ENCODE measurements around the gene PTPRN2. TPM values are rescaled to one million over a fixed set of nuclear protein-coding genes. Genes with fewer than 3 reads are reported as not detected.

PTPRN2 gene
- total RNA-seq, 1 experiment from 2014 or later, result 2.1 TPM

- H2AFZ ChIP-seq (ENCODE audit: low read depth, low read length, poor library complexity, severe bottlenecking), result no peak overlapping the region
- intact Hi-C loops (cut with micrococcal nuclease), result no loop called here
- H3K27ac ChIP-seq (ENCODE audit: low read depth, low read length), result no peak overlapping the region
- ChIA-PET RAD21 (ENCODE audit: low non-redundant PET in 1 of 2, low total read pairs in 2 of 2, uncharacterized antibody in 2 of 2, unreplicated experiment in 2 of 2) (no interaction called here), POLR2A (no interaction called here), CTCF (no interaction called here)
- no peaks in the 10 kb centered on the region for H3K27me3 ChIP-seq (ENCODE audit: insufficient read depth, low read length)
- no peaks in the 10 kb centered on the region for H4K20me1 ChIP-seq (ENCODE audit: insufficient read depth)
- no peaks in the 10 kb centered on the region for H3K4me1 ChIP-seq (ENCODE audit: control insufficient read depth in 1 of 2, insufficient read depth in 2 of 2, low read length in 2 of 2)
- no peaks in the 10 kb centered on the region for H3K9me2 ChIP-seq (ENCODE audit: insufficient read depth)
- H3K9ac ChIP-seq (ENCODE audit: low read length), result no peak overlapping the region
- no peaks in the 10 kb centered on the region for H3K36me3 ChIP-seq (ENCODE audit: control insufficient read depth in 1 of 2, insufficient read depth in 2 of 2, low read length in 2 of 2)
- ATAC-seq, result no peak
- BruUV-seq (replicated peaks), result no TSS peak
- H3K79me2 ChIP-seq (ENCODE audit: insufficient read depth, low read length), result no peaks in the 10 kb centered on the region
- DNase-seq (ENCODE audit: low read depth, low spot score), result no peak
- TF ChIP-seq SRF (IDR thresholded peaks at IDR 0.05; ENCODE audit: low read depth) (no peak), CEBPB (IDR thresholded peaks at IDR 0.05; ENCODE audit: low read depth) (no peak), EZH2 (IDR thresholded peaks at IDR 0.05) (no peak), ZNF274 (IDR thresholded peaks at IDR 0.05; ENCODE audit: low read depth, low read length) (no peak), ELF1 (IDR thresholded peaks at IDR 0.05; ENCODE audit: borderline replicate concordance, low read depth) (no peak)
- no peak overlapping the region for H3K4me2 ChIP-seq (ENCODE audit: low read length)
- H3K9me3 ChIP-seq (ENCODE audit: control insufficient read depth in 1 of 2, insufficient read depth in 1 of 2, low read depth in 1 of 2, low read length in 2 of 2), result peaks cover 0 to 1% of the 10 kb centered on the region in 2 experiments; a peak in 2 of 4 replicates
- no peak overlapping the region for H3K4me3 ChIP-seq (replicated peaks in 1 of 2; ENCODE audit: low read depth in 1 of 2, low read length in 2 of 2)
Measured at GRCh38 chr7:158267742-158268435, 319.7 kb downstream of the PTPRN2 start.

GRCh38 chr7:158266817-158267741 lies 320.5 kb downstream of the PTPRN2 start:
- H3K27ac ChIP-seq (ENCODE audit: low read depth, low read length), result no peak overlapping the region
- no peaks in the 10 kb centered on the region for H3K36me3 ChIP-seq (ENCODE audit: control insufficient read depth in 1 of 2, insufficient read depth in 2 of 2, low read length in 2 of 2)
- no TSS peak for BruUV-seq (replicated peaks)
- no peak overlapping the region for H3K9ac ChIP-seq (ENCODE audit: low read length)
- ATAC-seq, result no peak
- H3K79me2 ChIP-seq (ENCODE audit: insufficient read depth, low read length), result no peaks in the 10 kb centered on the region
- H2AFZ ChIP-seq (ENCODE audit: low read depth, low read length, poor library complexity, severe bottlenecking), result no peak overlapping the region
- H4K20me1 ChIP-seq (ENCODE audit: insufficient read depth), result no peaks in the 10 kb centered on the region
- no peak overlapping the region for H3K4me2 ChIP-seq (ENCODE audit: low read length)
- H3K9me3 ChIP-seq (ENCODE audit: control insufficient read depth in 1 of 2, insufficient read depth in 1 of 2, low read depth in 1 of 2, low read length in 2 of 2), result peaks cover 4 to 9% of the 10 kb centered on the region in 2 experiments; a peak in 2 of 4 replicates
- TF ChIP-seq JUND (IDR thresholded peaks at IDR 0.05) (no peak), SIN3A (IDR thresholded peaks at IDR 0.05; ENCODE audit: low read depth) (no peak), EZH2 (IDR thresholded peaks at IDR 0.05) (no peak), EZH2phosphoT487 (IDR thresholded peaks at IDR 0.05; ENCODE audit: borderline replicate concordance) (no peak), SP1 (IDR thresholded peaks at IDR 0.05; ENCODE audit: low read depth) (no peak), ZBTB33 (IDR thresholded peaks at IDR 0.05; ENCODE audit: extremely low read depth, insufficient replicate concordance, low read length) (no peak), ATF3 (IDR thresholded peaks at IDR 0.05) (no peak), CBX3 (IDR thresholded peaks at IDR 0.05; ENCODE audit: low read depth) (no peak), MAX (IDR thresholded peaks at IDR 0.05) (no peak), FOSL1 (IDR thresholded peaks at IDR 0.05; ENCODE audit: low read depth) (no peak), POLR2AphosphoS5 (IDR thresholded peaks at IDR 0.05; ENCODE audit: low read depth, low read length) (no peak)
- ChIA-PET POLR2A (no interaction called here), RAD21 (ENCODE audit: low non-redundant PET in 1 of 2, low total read pairs in 2 of 2, uncharacterized antibody in 2 of 2, unreplicated experiment in 2 of 2) (no interaction called here), CTCF (no interaction called here)
- intact Hi-C loops (cut with micrococcal nuclease), result no loop called here
- H3K4me3 ChIP-seq (replicated peaks in 1 of 2; ENCODE audit: low read depth in 1 of 2, low read length in 2 of 2), result no peak overlapping the region
- H3K9me2 ChIP-seq (ENCODE audit: insufficient read depth), result no peaks in the 10 kb centered on the region
- H3K4me1 ChIP-seq (ENCODE audit: control insufficient read depth in 1 of 2, insufficient read depth in 2 of 2, low read length in 2 of 2), result no peaks in the 10 kb centered on the region
- no peaks in the 10 kb centered on the region for H3K27me3 ChIP-seq (ENCODE audit: insufficient read depth, low read length)
- no peak for DNase-seq (ENCODE audit: low read depth, low spot score)
